WTC11 (cell line): ENCODE measurements around the gene KHDC1. TPM values are rescaled to one million over a fixed set of nuclear protein-coding genes. Genes with fewer than 3 reads are reported as not detected.

Experiments used
- ATAC-seq: fragments of 200-7000 bp; cut with Tn5 transposase; 2 replicates; pipeline ENCODE4 v1.10.0; 2021; ENCODE audit warnings: mild to moderate bottlenecking, moderate library complexity
- Bru-seq: library from RNA; stranded (reverse); fragments of 400-500 nt; gene quantifications from one replicate; lab custom pipeline; 2021; lab: Mats Ljungman, UMichigan
- CTCF ChIA-PET: fragments of 300-600 bp; sonication (Branson Sonifier 250); formaldehyde crosslinking; loops from one replicate; lab custom pipeline; 2021; ENCODE audit warnings: antibody characterized with exemption; lab: Charles Lee
- POLR2A ChIA-PET: fragments of 350-600 bp; sonication (Branson Sonifier 250); formaldehyde crosslinking; loops from one replicate; lab custom pipeline; 2021; ENCODE audit warnings: antibody characterized with exemption; lab: Charles Lee
- DNase-seq: peaks from one replicate; pipeline ENCODE4 v3.0.0; 2021; ENCODE audit warnings: low spot score
- H3K27ac Mint-ChIP-seq: 2 replicates; pipeline ENCODE4 v1.8.0; 2021; ENCODE audit warnings: mixed read lengths
- H3K27me3 Mint-ChIP-seq: 2 replicates; pipeline ENCODE4 v1.8.0; 2021; ENCODE audit warnings: low read depth, mild to moderate bottlenecking, moderate library complexity, mixed read lengths
- H3K36me3 Mint-ChIP-seq: 2 replicates; pipeline ENCODE4 v1.8.0; 2021; ENCODE audit warnings: mixed read lengths
- H3K4me1 Mint-ChIP-seq: 2 replicates; pipeline ENCODE4 v1.8.0; 2022; ENCODE audit warnings: mixed read lengths
- H3K4me3 Mint-ChIP-seq: 2 replicates; pipeline ENCODE4 v1.8.0; 2021; ENCODE audit warnings: mild to moderate bottlenecking, moderate library complexity, mixed read lengths
- H3K9me3 Mint-ChIP-seq: 2 replicates; pipeline ENCODE4 v1.8.0; 2021; ENCODE audit warnings: mixed read lengths
- CREB1 ChIP-seq: sonication (generic); formaldehyde crosslinking; IDR thresholded peaks from 2 replicates; pipeline ENCODE4 v1.8.0; 2023; ENCODE audit warnings: mild to moderate bottlenecking, missing genetic modification reagents
- ESRRA ChIP-seq: sonication (generic); formaldehyde crosslinking; IDR thresholded peaks from 2 replicates; pipeline ENCODE4 v1.8.1; 2022; ENCODE audit warnings: mild to moderate bottlenecking, missing genetic modification reagents, borderline replicate concordance
- ETV6 ChIP-seq: sonication (generic); formaldehyde crosslinking; IDR thresholded peaks from 2 replicates; pipeline ENCODE4 v1.8.1; 2022; ENCODE audit warnings: mild to moderate bottlenecking, missing genetic modification reagents
- GABPB1 ChIP-seq: sonication (generic); formaldehyde crosslinking; IDR thresholded peaks from 2 replicates; pipeline ENCODE4 v1.8.1; 2023; ENCODE audit warnings: mild to moderate bottlenecking, missing genetic modification reagents
- JUN ChIP-seq: sonication (generic); formaldehyde crosslinking; IDR thresholded peaks from 2 replicates; pipeline ENCODE4 v1.8.0; 2023; ENCODE audit warnings: mild to moderate bottlenecking, missing genetic modification reagents
- PRRX2 ChIP-seq: fragments of 250-450 bp; sonication (Bioruptor Pico); IDR thresholded peaks from 2 replicates; pipeline ENCODE4 v1.8.0; 2021; ENCODE audit warnings: mild to moderate bottlenecking
- TCF7 ChIP-seq: sonication (generic); formaldehyde crosslinking; IDR thresholded peaks from 2 replicates; pipeline ENCODE4 v1.8.0; 2022; ENCODE audit warnings: mild to moderate bottlenecking, low read depth, missing genetic modification reagents, moderate library complexity
- TEAD4 ChIP-seq: sonication (generic); formaldehyde crosslinking; IDR thresholded peaks from 2 replicates; pipeline ENCODE4 v1.8.0; 2022; ENCODE audit warnings: mild to moderate bottlenecking, missing genetic modification reagents
- ZNF138 ChIP-seq: sonication (generic); formaldehyde crosslinking; conservative IDR thresholded peaks from 2 replicates; pipeline ENCODE4 v1.8.1; 2022; ENCODE audit warnings: mild to moderate bottlenecking, moderate library complexity, missing genetic modification reagents
- ZNF232 ChIP-seq: sonication (generic); formaldehyde crosslinking; IDR thresholded peaks from 2 replicates; pipeline ENCODE4 v1.8.0; 2022; ENCODE audit warnings: mild to moderate bottlenecking, missing genetic modification reagents
- ZNF263 ChIP-seq: sonication (generic); formaldehyde crosslinking; IDR thresholded peaks from 2 replicates; pipeline ENCODE4 v1.8.1; 2022; ENCODE audit warnings: low read depth, mild to moderate bottlenecking, moderate library complexity, missing genetic modification reagents
- ZNF671 ChIP-seq: fragments of 250-450 bp; sonication (Bioruptor Pico); IDR thresholded peaks from 2 replicates; pipeline ENCODE4 v1.8.0; 2021; ENCODE audit warnings: mild to moderate bottlenecking
- long read RNA-seq, 3 experiments: library from RNA in 1 of 3; library from capped mRNA in 1 of 3; library from polyadenylated mRNA in 1 of 3; unstranded in 2 of 3; stranded (forward) in 1 of 3; transcript quantifications; one replicate each; pipeline ENCODE4 v2.0.0, GENCODE V29; 2021
- total RNA-seq: library from RNA; stranded (reverse); gene quantifications from 3 replicates; pipeline ENCODE4 v1.2.3, GENCODE V29; 2021
- TF ChIP-seq, protein P1 (sequence below): sonication (generic); formaldehyde crosslinking; IDR thresholded peaks from 2 replicates; pipeline ENCODE4 v1.8.1; 2023; ENCODE audit warnings: mild to moderate bottlenecking, missing genetic modification reagents, borderline replicate concordance
- TF ChIP-seq, protein P2 (sequence below): sonication (generic); formaldehyde crosslinking; IDR thresholded peaks from 2 replicates; pipeline ENCODE4 v1.8.1; 2022; ENCODE audit warnings: low read depth, missing genetic modification reagents, borderline replicate concordance
- TF ChIP-seq, protein P3 (sequence below): fragments of 250-450 bp; sonication (Bioruptor Pico); IDR thresholded peaks from 2 replicates; pipeline ENCODE4 v2.1.2; 2022; ENCODE audit warnings: mild to moderate bottlenecking, moderate library complexity
- TF ChIP-seq, protein P4 (sequence below): sonication (generic); formaldehyde crosslinking; IDR thresholded peaks from 2 replicates; pipeline ENCODE4 v1.8.1; 2023; ENCODE audit warnings: mild to moderate bottlenecking, missing genetic modification reagents
- TF ChIP-seq, protein P5 (sequence below): sonication (generic); formaldehyde crosslinking; IDR thresholded peaks from 2 replicates; pipeline ENCODE4 v1.8.1; 2023; ENCODE audit warnings: mild to moderate bottlenecking, missing genetic modification reagents, moderate library complexity
- TF ChIP-seq, protein P6 (sequence below): fragments of 250-450 bp; sonication (Bioruptor Pico); IDR thresholded peaks from 2 replicates; pipeline ENCODE4 v1.9.0; 2021; ENCODE audit warnings: mild to moderate bottlenecking
- TF ChIP-seq, protein P7 (sequence below): sonication (generic); formaldehyde crosslinking; IDR thresholded peaks from 2 replicates; pipeline ENCODE4 v1.8.0; 2023; ENCODE audit warnings: missing genetic modification reagents
- TF ChIP-seq, protein P8 (sequence below): sonication (generic); formaldehyde crosslinking; IDR thresholded peaks from 2 replicates; pipeline ENCODE4 v1.8.0; 2022; ENCODE audit warnings: mild to moderate bottlenecking, missing genetic modification reagents

KHDC1 gene, protein sequence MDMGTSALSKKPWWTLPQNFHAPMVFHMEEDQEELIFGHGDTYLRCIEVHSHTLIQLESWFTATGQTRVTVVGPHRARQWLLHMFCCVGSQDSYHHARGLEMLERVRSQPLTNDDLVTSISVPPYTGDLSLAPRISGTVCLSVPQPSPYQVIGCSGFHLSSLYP
- total RNA-seq (7.3 to 8.9 TPM (median 7.7 TPM) in 3 replicates), Bru-seq, nascent RNA (percentile 68 among the genes with signal in this experiment)
- long read RNA-seq, experiment 1, partial matches to known transcripts = 1 of 14 reads
- long read RNA-seq, experiment 1, other reads (novel, unspliced or antisense) = 7 of 14 reads
- long read RNA-seq, experiment 2, partial matches to known transcripts = 0 of 9 reads
- long read RNA-seq, experiment 2, other reads (novel, unspliced or antisense) = 4 of 9 reads
- long read RNA-seq, experiment 3, transcript KHDC1-202 (5 exons, 1,430 nt) = major isoform, 16 of 31 reads
- long read RNA-seq, experiment 3, partial matches to known transcripts = 3 of 31 reads
- long read RNA-seq, experiment 3, other reads (novel, unspliced or antisense) = 9 of 31 reads

DNA sequence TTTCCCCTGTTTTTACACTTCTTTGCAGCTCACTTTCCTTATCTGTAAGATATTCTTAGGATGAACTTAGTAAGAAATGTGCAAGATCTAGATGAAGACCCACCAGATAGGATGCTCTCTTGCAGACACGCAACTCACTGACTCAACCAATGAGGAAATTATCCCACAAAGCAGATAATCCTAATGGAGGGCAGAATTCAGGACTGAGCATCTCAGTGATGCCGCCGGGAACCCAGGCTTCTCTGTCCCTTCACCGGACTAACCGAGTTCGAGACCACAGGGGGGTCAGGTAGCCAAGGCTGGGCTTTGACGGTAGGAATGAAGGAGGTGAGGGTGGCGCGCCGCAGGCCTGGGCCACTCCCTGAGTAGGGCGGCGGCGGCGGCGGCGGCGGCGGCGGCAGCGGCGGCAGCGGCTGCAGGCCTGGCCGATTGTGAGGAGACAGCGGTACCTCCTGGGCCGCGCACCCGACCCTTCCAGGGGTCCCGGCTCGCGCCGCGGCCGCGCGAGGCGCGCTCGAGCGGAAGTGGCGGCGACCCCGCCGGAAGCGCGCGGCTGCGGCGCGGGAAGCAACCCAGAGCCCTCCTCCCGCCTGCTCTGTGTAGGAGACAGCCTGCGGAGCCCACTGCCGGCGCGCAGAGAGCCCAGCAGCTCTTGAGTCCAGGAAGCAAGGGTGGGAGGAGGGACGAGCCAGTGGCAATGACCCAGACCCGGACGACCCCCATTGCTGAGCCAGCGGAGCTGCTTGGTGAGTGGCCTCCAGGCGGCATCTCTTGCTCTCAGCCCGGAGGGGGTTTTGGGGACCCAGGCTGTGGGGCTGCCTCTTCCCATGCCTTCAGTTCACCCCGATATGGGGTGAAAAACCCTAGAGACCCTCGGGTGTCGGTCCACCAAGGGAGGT is at the start of gene KHDC1:
TSS of gene KHDC1 (minus strand) at position 526 of the 899 bp plus-strand sequence. CDS start 20,679 bp downstream, outside the sequence.
- Mint-ChIP-seq H3K4me1 (peaks cover 33% of the 10 kb centered on the region), H3K27me3 (0 out of 2 replicates have a peak, but pooled peaks cover 3% of the 10 kb centered on the region), H3K9me3 (no peaks in the 10 kb centered on the region), H3K4me3 (peak within 1 kb of the TSS; percentile 76), H3K36me3 (peaks cover 18% of the 10 kb centered on the region), H3K27ac (no peak within 1 kb of the TSS)
- ATAC-seq = peak; percentile 91
- CTCF ChIA-PET = interaction anchor here (0.6 to 2.2 kb wide), 4 partner anchors 45 to 128 kb away, joined by 3 to 5 read pairs (median 3); no protein-coding TSS in a partner anchor
- peak; percentile 66 for DNase-seq
- POLR2A ChIA-PET = interaction anchor here (0.6 kb wide), 1 partner anchor 125 kb away, joined by 3 read pairs; no protein-coding TSS in a partner anchor
- peak; percentile 23; the same call in 1 of the 2 replicates for TF ChIP-seq ESRRA (CRISPR knock-in tag)
- TF ChIP-seq, protein P1, sequence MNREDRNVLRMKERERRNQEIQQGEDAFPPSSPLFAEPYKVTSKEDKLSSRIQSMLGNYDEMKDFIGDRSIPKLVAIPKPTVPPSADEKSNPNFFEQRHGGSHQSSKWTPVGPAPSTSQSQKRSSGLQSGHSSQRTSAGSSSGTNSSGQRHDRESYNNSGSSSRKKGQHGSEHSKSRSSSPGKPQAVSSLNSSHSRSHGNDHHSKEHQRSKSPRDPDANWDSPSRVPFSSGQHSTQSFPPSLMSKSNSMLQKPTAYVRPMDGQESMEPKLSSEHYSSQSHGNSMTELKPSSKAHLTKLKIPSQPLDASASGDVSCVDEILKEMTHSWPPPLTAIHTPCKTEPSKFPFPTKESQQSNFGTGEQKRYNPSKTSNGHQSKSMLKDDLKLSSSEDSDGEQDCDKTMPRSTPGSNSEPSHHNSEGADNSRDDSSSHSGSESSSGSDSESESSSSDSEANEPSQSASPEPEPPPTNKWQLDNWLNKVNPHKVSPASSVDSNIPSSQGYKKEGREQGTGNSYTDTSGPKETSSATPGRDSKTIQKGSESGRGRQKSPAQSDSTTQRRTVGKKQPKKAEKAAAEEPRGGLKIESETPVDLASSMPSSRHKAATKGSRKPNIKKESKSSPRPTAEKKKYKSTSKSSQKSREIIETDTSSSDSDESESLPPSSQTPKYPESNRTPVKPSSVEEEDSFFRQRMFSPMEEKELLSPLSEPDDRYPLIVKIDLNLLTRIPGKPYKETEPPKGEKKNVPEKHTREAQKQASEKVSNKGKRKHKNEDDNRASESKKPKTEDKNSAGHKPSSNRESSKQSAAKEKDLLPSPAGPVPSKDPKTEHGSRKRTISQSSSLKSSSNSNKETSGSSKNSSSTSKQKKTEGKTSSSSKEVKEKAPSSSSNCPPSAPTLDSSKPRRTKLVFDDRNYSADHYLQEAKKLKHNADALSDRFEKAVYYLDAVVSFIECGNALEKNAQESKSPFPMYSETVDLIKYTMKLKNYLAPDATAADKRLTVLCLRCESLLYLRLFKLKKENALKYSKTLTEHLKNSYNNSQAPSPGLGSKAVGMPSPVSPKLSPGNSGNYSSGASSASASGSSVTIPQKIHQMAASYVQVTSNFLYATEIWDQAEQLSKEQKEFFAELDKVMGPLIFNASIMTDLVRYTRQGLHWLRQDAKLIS = no peak
- TF ChIP-seq, protein P2, sequence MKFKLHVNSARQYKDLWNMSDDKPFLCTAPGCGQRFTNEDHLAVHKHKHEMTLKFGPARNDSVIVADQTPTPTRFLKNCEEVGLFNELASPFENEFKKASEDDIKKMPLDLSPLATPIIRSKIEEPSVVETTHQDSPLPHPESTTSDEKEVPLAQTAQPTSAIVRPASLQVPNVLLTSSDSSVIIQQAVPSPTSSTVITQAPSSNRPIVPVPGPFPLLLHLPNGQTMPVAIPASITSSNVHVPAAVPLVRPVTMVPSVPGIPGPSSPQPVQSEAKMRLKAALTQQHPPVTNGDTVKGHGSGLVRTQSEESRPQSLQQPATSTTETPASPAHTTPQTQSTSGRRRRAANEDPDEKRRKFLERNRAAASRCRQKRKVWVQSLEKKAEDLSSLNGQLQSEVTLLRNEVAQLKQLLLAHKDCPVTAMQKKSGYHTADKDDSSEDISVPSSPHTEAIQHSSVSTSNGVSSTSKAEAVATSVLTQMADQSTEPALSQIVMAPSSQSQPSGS (CRISPR knock-in tag) = no peak
- TF ChIP-seq ZNF671 (CRISPR knock-in tag) = no peak
- no peak for TF ChIP-seq ZNF263
- TF ChIP-seq ETV6 (CRISPR knock-in tag) = peak; percentile 85
- TF ChIP-seq, protein P3, sequence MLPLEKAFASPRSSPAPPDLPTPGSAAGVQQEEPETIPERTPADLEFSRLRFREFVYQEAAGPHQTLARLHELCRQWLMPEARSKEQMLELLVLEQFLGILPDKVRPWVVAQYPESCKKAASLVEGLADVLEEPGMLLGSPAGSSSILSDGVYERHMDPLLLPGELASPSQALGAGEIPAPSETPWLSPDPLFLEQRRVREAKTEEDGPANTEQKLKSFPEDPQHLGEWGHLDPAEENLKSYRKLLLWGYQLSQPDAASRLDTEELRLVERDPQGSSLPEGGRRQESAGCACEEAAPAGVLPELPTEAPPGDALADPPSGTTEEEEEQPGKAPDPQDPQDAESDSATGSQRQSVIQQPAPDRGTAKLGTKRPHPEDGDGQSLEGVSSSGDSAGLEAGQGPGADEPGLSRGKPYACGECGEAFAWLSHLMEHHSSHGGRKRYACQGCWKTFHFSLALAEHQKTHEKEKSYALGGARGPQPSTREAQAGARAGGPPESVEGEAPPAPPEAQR (CRISPR knock-in tag) = no peak
- TF ChIP-seq, protein P4, sequence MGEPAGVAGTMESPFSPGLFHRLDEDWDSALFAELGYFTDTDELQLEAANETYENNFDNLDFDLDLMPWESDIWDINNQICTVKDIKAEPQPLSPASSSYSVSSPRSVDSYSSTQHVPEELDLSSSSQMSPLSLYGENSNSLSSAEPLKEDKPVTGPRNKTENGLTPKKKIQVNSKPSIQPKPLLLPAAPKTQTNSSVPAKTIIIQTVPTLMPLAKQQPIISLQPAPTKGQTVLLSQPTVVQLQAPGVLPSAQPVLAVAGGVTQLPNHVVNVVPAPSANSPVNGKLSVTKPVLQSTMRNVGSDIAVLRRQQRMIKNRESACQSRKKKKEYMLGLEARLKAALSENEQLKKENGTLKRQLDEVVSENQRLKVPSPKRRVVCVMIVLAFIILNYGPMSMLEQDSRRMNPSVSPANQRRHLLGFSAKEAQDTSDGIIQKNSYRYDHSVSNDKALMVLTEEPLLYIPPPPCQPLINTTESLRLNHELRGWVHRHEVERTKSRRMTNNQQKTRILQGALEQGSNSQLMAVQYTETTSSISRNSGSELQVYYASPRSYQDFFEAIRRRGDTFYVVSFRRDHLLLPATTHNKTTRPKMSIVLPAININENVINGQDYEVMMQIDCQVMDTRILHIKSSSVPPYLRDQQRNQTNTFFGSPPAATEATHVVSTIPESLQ (CRISPR knock-in tag) = no peak
- TF ChIP-seq, protein P5, sequence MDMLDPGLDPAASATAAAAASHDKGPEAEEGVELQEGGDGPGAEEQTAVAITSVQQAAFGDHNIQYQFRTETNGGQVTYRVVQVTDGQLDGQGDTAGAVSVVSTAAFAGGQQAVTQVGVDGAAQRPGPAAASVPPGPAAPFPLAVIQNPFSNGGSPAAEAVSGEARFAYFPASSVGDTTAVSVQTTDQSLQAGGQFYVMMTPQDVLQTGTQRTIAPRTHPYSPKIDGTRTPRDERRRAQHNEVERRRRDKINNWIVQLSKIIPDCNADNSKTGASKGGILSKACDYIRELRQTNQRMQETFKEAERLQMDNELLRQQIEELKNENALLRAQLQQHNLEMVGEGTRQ (CRISPR knock-in tag) = no peak
- no peak for TF ChIP-seq TCF7
- TF ChIP-seq ZNF232 (CRISPR knock-in tag) = peak; percentile 64; the same call in 1 of the 2 replicates
- no peak for TF ChIP-seq CREB1 (CRISPR knock-in tag)
- TF ChIP-seq GABPB1 (CRISPR knock-in tag) = no peak
- TF ChIP-seq, protein P6, sequence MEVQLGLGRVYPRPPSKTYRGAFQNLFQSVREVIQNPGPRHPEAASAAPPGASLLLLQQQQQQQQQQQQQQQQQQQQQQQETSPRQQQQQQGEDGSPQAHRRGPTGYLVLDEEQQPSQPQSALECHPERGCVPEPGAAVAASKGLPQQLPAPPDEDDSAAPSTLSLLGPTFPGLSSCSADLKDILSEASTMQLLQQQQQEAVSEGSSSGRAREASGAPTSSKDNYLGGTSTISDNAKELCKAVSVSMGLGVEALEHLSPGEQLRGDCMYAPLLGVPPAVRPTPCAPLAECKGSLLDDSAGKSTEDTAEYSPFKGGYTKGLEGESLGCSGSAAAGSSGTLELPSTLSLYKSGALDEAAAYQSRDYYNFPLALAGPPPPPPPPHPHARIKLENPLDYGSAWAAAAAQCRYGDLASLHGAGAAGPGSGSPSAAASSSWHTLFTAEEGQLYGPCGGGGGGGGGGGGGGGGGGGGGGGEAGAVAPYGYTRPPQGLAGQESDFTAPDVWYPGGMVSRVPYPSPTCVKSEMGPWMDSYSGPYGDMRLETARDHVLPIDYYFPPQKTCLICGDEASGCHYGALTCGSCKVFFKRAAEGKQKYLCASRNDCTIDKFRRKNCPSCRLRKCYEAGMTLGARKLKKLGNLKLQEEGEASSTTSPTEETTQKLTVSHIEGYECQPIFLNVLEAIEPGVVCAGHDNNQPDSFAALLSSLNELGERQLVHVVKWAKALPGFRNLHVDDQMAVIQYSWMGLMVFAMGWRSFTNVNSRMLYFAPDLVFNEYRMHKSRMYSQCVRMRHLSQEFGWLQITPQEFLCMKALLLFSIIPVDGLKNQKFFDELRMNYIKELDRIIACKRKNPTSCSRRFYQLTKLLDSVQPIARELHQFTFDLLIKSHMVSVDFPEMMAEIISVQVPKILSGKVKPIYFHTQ (CRISPR knock-in tag) = no peak
- no peak for TF ChIP-seq TEAD4 (CRISPR knock-in tag)
- peak; percentile 90 for TF ChIP-seq ZNF138 (CRISPR knock-in tag)
- TF ChIP-seq, protein P7, sequence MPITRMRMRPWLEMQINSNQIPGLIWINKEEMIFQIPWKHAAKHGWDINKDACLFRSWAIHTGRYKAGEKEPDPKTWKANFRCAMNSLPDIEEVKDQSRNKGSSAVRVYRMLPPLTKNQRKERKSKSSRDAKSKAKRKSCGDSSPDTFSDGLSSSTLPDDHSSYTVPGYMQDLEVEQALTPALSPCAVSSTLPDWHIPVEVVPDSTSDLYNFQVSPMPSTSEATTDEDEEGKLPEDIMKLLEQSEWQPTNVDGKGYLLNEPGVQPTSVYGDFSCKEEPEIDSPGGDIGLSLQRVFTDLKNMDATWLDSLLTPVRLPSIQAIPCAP (CRISPR knock-in tag) = 0 out of 2 replicates have a peak, but pooled peaks have one; percentile 82
- no peak for TF ChIP-seq JUN (CRISPR knock-in tag)
- no peak for TF ChIP-seq PRRX2
- TF ChIP-seq, protein P8, sequence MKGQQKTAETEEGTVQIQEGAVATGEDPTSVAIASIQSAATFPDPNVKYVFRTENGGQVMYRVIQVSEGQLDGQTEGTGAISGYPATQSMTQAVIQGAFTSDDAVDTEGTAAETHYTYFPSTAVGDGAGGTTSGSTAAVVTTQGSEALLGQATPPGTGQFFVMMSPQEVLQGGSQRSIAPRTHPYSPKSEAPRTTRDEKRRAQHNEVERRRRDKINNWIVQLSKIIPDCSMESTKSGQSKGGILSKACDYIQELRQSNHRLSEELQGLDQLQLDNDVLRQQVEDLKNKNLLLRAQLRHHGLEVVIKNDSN (CRISPR knock-in tag) = no peak
